ENCODE data around the gene CELF5. TPM values are rescaled to one million over a fixed set of nuclear protein-coding genes. Genes with fewer than 3 reads are reported as not detected.

The CELF5 gene
- total RNA-seq, 4 donors from 2014 or later: not detected

DNA sequence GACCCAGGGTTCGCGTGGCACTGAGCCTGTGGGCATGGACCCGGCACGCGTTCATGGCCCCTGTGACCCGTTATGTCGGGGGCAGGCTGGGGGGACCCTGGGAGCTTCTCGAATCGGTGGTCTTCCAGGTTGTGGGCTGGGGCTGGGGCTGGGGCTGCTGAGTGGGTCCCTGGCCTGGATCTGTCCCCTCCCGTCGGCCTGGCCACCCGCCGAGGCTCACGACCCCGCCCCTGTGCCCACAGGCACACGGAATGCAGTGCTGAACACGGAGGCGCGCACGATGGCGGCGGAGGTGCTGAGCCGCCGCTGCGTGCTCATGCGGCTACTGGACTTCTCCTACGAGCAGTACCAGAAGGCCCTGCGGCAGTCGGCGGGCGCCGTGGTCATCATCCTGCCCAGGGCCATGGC lies 32.2 kb upstream of the CELF5 start:
- Histone ChIP-seq H3K9me3 (no peaks in the 10 kb centered on the region), H3K4me1 (peaks cover 0 to 6% of the 10 kb centered on the region in 2 donors), H3K4me3 (no peak overlapping the region), H3K36me3 (no peaks in the 10 kb centered on the region), H3K27me3 (no peaks in the 10 kb centered on the region), H3K27ac (no peak overlapping the region)
- DNase-seq (no peak), ATAC-seq (no peak)
- TF ChIP-seq POLR2A (IDR thresholded peaks at IDR 0.05) (no peak), CTCF (IDR thresholded peaks at IDR 0.05 in 4 of 5, conservative IDR thresholded peaks at IDR 0.05 in 1 of 5) (no peak)
- in situ Hi-C loops (cut with MboI; ENCODE audit: low sequenced_read_pairs in 4 of 4) (no loop called here), intact Hi-C loops (cut with DNase I; ENCODE audit: low total_unique reads) (no loop called here)

DNA sequence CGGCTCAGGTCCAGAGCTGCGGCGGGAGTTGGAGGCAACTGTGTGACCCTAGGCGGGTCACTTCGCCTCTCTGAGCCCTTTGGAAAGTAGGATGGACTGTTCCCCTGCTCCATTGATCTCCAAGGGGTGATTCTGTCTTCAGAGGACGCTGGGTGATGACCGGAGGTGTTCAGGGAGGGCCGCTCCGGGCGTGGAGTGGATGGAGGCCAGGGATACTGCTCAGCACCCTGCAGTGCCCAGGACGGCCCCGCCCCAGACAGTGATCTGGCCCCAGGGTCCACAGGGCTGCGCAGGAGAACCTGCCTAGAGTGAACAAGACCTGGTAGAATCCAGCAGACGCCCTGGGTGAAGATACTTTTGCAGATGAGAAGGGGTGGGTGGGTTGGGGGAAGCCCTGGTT lies 31.8 kb upstream of the CELF5 start:
- H3K9me3 ChIP-seq: no peaks in the 10 kb centered on the region
- no peak overlapping the region for H3K4me3 ChIP-seq
- intact Hi-C loops (cut with DNase I; ENCODE audit: low total_unique reads): no loop called here
- ATAC-seq: no peak
- no peak overlapping the region for H3K27ac ChIP-seq
- no peaks in the 10 kb centered on the region for H3K36me3 ChIP-seq
- no peak for DNase-seq
- H3K4me1 ChIP-seq: peaks cover 0 to 2% of the 10 kb centered on the region in 2 donors
- H3K27me3 ChIP-seq: no peaks in the 10 kb centered on the region
- in situ Hi-C loops (cut with MboI; ENCODE audit: low sequenced_read_pairs in 4 of 4): no loop called here
- TF ChIP-seq CTCF (IDR thresholded peaks at IDR 0.05 in 4 of 5, conservative IDR thresholded peaks at IDR 0.05 in 1 of 5) (no peak), POLR2A (IDR thresholded peaks at IDR 0.05) (no peak)

DNA sequence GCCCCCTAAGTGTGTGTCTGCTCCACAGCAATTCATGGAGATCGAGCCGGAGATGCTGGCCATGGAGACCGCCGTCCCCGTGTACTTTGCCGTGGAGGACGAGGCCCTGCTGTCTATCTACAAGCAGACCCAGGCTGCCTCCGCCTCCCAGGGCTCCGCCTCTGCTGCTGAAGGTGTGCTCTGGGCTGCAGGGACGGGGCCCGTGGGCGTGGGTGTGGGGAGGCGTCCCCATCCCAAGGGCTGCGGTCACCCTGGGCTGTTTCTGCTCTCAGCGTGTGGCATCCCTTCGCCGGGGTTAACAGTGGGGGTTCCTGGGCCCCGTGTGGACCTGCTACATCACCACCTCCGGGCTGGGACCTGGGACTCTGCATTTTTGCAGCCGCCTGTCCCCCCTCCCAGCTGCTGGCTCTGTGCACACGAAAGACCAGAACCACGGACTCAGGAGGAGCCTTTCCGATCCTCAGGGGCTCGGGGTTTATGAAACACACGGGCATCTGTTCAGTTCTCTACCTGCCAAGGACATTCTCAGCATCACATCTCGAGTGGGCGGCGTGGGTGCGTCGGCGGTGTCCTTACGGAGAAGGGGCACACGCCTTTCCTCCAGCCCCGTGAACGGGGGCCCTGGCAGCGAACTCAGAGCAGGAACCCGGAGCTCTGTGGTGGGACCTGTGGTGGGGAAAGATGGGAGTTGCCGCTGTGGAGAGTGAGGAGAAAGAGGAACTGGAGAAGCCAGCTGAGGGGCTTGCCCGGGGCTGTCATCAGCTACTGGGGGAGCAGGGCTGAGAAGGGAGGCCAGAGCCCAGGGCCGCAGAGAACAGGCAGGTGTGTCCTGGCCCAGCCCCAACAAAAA lies 31.0 kb upstream of the CELF5 start:
- Histone ChIP-seq H3K9me3 (no peaks in the 10 kb centered on the region), H3K27me3 (no peaks in the 10 kb centered on the region), H3K36me3 (no peaks in the 10 kb centered on the region), H3K4me1 (no peaks in the 10 kb centered on the region), H3K4me3 (no peak overlapping the region), H3K27ac (no peak overlapping the region)
- ATAC-seq: no peak
- intact Hi-C loops (cut with DNase I; ENCODE audit: low total_unique reads) (no loop called here), in situ Hi-C loops (cut with MboI; ENCODE audit: low sequenced_read_pairs in 4 of 4) (no loop called here)
- no peak for DNase-seq
- no peak for TF ChIP-seq POLR2A (IDR thresholded peaks at IDR 0.05)
- no peak for TF ChIP-seq CTCF (IDR thresholded peaks at IDR 0.05 in 4 of 5, conservative IDR thresholded peaks at IDR 0.05 in 1 of 5)

DNA sequence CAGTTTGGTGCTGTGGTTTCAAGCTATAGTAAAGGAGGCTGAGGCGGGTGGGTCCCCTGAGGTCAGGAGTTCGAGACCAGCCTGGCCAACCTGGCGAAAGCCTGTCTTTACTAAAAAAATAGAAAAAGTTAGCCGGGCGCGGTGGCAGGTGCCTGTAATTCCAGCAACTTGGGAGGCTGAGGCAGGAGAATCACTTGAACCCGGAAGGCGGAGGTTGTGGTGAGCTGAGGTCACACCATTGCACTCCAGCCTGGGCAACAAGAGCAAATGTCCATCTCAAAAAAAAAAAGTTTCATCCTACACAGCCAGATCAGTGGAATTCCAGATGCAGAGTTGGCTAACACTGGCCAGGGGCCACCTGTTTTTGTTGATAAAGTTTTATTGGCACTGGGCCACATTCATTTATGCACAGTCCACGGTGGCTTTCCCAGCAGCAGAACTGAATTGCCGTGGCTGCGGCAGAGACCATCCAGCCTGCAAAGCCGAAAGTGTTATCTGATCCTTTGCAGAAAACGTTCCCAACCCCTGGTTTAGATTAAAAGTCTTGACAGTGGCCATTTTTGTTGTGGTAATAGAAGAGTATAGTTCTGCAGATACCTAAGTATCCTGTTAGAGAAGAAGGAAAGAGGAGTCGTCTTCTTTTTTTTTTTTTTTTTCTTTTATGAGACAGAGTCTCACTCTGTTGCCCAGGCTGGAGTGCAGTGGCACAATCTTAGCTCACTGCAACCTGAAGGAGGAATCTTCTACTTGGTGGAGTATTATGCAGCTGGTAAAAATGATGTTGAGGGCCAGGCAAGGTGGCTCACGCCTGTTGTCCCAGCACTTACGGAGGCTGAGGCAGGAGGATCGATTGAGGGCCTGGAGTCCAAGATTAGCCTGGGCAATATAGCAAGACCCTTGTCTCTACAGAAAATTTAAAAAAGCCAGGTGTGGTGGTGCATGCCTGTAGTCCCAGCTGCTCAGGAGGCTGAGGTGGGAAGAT lies 30.1 kb upstream of the CELF5 start:
- Histone ChIP-seq H3K9me3 (no peaks in the 10 kb centered on the region), H3K27me3 (no peaks in the 10 kb centered on the region), H3K4me3 (no peak overlapping the region), H3K36me3 (peaks cover 0 to 6% of the 10 kb centered on the region in 2 donors), H3K4me1 (no peaks in the 10 kb centered on the region), H3K27ac (no peak overlapping the region)
- TF ChIP-seq CTCF (IDR thresholded peaks at IDR 0.05 in 4 of 5, conservative IDR thresholded peaks at IDR 0.05 in 1 of 5) (no peak), POLR2A (IDR thresholded peaks at IDR 0.05) (no peak)
- DNase-seq (no peak), ATAC-seq (no peak)
- in situ Hi-C loops (cut with MboI; ENCODE audit: low sequenced_read_pairs in 4 of 4): no loop called here
- intact Hi-C loops (cut with DNase I; ENCODE audit: low total_unique reads): no loop called here

Measured in gastrocnemius medialis (tissue), 4 donors.